HCT116 (cell line): ENCODE measurements around the gene AP1B1. TPM values are rescaled to one million over a fixed set of nuclear protein-coding genes. Genes with fewer than 3 reads are reported as not detected.

ENCODE experiments used
- ATAC-seq: fragments of 200-7000 bp; cut with Tn5 transposase; 2 replicates; pipeline ENCODE4 v1.9.1; 2020; ENCODE audit warnings: mild to moderate bottlenecking, moderate library complexity
- BruUV-seq: library from RNA; stranded (reverse); fragments of 400-500 nt; replicated peaks from 2 replicates; lab custom pipeline; 2021; lab: Mats Ljungman, UMichigan
- CTCF ChIA-PET: fragments of 300-600 bp; sonication (Branson Sonifier 250); formaldehyde crosslinking; loops from one replicate; lab custom pipeline; 2021; ENCODE audit warnings: antibody characterized with exemption; lab: Charles Lee
- POLR2A ChIA-PET: fragments of 300-600, 350-600 bp; sonication (Branson Sonifier 250); formaldehyde crosslinking; loops from one replicate; lab custom pipeline; 2021; ENCODE audit warnings: antibody characterized with exemption; lab: Charles Lee
- RAD21 ChIA-PET, 2 experiments: fragments of 300-600 bp; sonication (Branson Sonifier 250); formaldehyde crosslinking; loops; one replicate each; lab custom pipeline; 2023; ENCODE audit warnings: low total read pairs in 2 of 2; ENCODE audit not compliant: uncharacterized antibody in 2 of 2, unreplicated experiment in 2 of 2, low non-redundant PET in 1 of 2; lab: Charles Lee
- DNase-seq: peaks from one replicate; pipeline ENCODE4 v3.0.0-alpha.2; 2010; ENCODE audit warnings: low read depth, low spot score
- H2AFZ ChIP-seq: fragments of 200-600 bp; shearing (Covaris generic), sonication (generic); 2 replicates; pipeline ENCODE4 v1.6.1; 2017; ENCODE audit warnings: low read depth, mixed run types, mixed read lengths, antibody characterized with exemption, low read length; ENCODE audit not compliant: poor library complexity, severe bottlenecking
- H3K27ac ChIP-seq: 2 replicates; pipeline ENCODE4 v1.5.1; 2012; ENCODE audit warnings: low read depth, low read length
- H3K27me3 ChIP-seq: fragments of 200-600 bp; sonication (generic); 2 replicates; pipeline ENCODE4 v1.6.1; 2016; ENCODE audit warnings: mixed run types, low read length, mixed read lengths; ENCODE audit not compliant: insufficient read depth
- H3K36me3 ChIP-seq, 2 experiments: fragments of 200-500 bp in 1 of 2; fragments of 200-600 bp in 1 of 2; sonication (Bioruptor generic) in 1 of 2; sonication (generic) in 1 of 2; 2 replicates each; pipeline versions ENCODE4 v1.5.1 to v1.6.1; 2014 to 2016; ENCODE audit warnings: low read length in 2 of 2, inconsistent platforms in 1 of 2, mixed read lengths in 1 of 2, mixed run types in 1 of 2; ENCODE audit not compliant: insufficient read depth in 2 of 2, control insufficient read depth in 1 of 2
- H3K4me1 ChIP-seq, 2 experiments: fragments of 200-600 bp in 1 of 2; sonication (generic) in 1 of 2; 2 replicates each; pipeline versions ENCODE4 v1.5.1 to v1.6.1; 2012 to 2017; ENCODE audit warnings: low read length in 2 of 2, inconsistent platforms in 1 of 2, mild to moderate bottlenecking in 1 of 2, mixed read lengths in 1 of 2, mixed run types in 1 of 2, moderate library complexity in 1 of 2; ENCODE audit not compliant: insufficient read depth in 2 of 2, control insufficient read depth in 1 of 2
- H3K4me2 ChIP-seq: fragments of 200-600 bp; sonication (generic); 2 replicates; pipeline ENCODE4 v1.6.1; 2017; ENCODE audit warnings: mixed run types, low read length, mixed read lengths
- H3K4me3 ChIP-seq, 2 experiments: fragments of 200-600 bp in 1 of 2; sonication (generic) in 1 of 2; replicated peaks in 1 of 2; 2 replicates each; pipeline ENCODE4 v1.5.1; 2011 to 2016; ENCODE audit warnings: low read length in 2 of 2, control low read depth in 1 of 2, low read depth in 1 of 2, mild to moderate bottlenecking in 1 of 2, mixed read lengths in 1 of 2, mixed run types in 1 of 2
- H3K79me2 ChIP-seq: fragments of 200-600 bp; sonication (generic); 2 replicates; pipeline ENCODE4 v1.6.1; 2017; ENCODE audit warnings: mild to moderate bottlenecking, mixed run types, low read length, moderate library complexity, mixed read lengths; ENCODE audit not compliant: insufficient read depth
- H3K9ac ChIP-seq: fragments of 200-600 bp; sonication (generic); 2 replicates; pipeline ENCODE4 v1.6.1; 2016; ENCODE audit warnings: low read length, mixed read lengths
- H3K9me2 ChIP-seq: fragments of 200-600 bp; sonication (generic), shearing (Covaris generic); 2 replicates; pipeline ENCODE4 v1.6.1; 2017; ENCODE audit warnings: mixed run types, mild to moderate bottlenecking, moderate library complexity; ENCODE audit not compliant: insufficient read depth
- H3K9me3 ChIP-seq, 2 experiments: fragments of 200-500 bp in 1 of 2; fragments of 200-600 bp in 1 of 2; sonication (Bioruptor generic) in 1 of 2; sonication (generic) in 1 of 2; 2 replicates each; pipeline ENCODE4 v1.6.1; 2014 to 2017; ENCODE audit warnings: low read length in 2 of 2, mixed read lengths in 2 of 2, inconsistent platforms in 1 of 2, low read depth in 1 of 2, mild to moderate bottlenecking in 1 of 2, mixed run types in 1 of 2, moderate library complexity in 1 of 2; ENCODE audit not compliant: control insufficient read depth in 1 of 2, insufficient read depth in 1 of 2
- H4K20me1 ChIP-seq: fragments of 200-600 bp; sonication (generic), shearing (Covaris generic); 2 replicates; pipeline ENCODE4 v1.6.1; 2017; ENCODE audit warnings: mixed run types, mild to moderate bottlenecking, moderate library complexity; ENCODE audit not compliant: insufficient read depth
- CBX3 ChIP-seq: IDR thresholded peaks from 2 replicates; pipeline ENCODE4 v1.6.1; 2012; ENCODE audit warnings: low read depth
- CEBPB ChIP-seq: IDR thresholded peaks from 2 replicates; pipeline ENCODE4 v1.6.1; 2012; ENCODE audit warnings: low read depth
- ELF1 ChIP-seq: IDR thresholded peaks from 2 replicates; pipeline ENCODE4 v1.6.1; 2012; ENCODE audit warnings: low read depth, borderline replicate concordance
- EZH2 ChIP-seq: fragments of 200-600 bp; sonication (generic); IDR thresholded peaks from 2 replicates; pipeline ENCODE4 v1.6.1; 2017; ENCODE audit warnings: antibody characterized with exemption, mixed run types
- FOSL1 ChIP-seq: IDR thresholded peaks from 2 replicates; pipeline ENCODE4 v1.6.1; 2012; ENCODE audit warnings: low read depth
- ZFX ChIP-seq: fragments of 450-650 bp; IDR thresholded peaks from 2 replicates; pipeline ENCODE4 v1.6.1; 2017
- ZNF274 ChIP-seq: fragments of 200-500 bp; sonication (Bioruptor generic); IDR thresholded peaks from 2 replicates; pipeline ENCODE4 v1.6.1; 2014; ENCODE audit warnings: mild to moderate bottlenecking, low read depth, low read length, inconsistent platforms
- intact Hi-C: fragments of 100-400 bp; cut with micrococcal nuclease; formaldehyde crosslinking; loops from 2 replicates; pipeline ENCODE4 v1.10.0; 2022
- total RNA-seq: library from RNA; stranded (reverse); gene quantifications from one replicate; pipeline ENCODE4 v1.2.1, GENCODE V29; 2021; ENCODE audit not compliant: unreplicated experiment
- TF ChIP-seq, protein P1 (sequence below): IDR thresholded peaks from 2 replicates; pipeline ENCODE4 v1.6.1; 2012
- TF ChIP-seq, protein P2 (sequence below): IDR thresholded peaks from 2 replicates; pipeline ENCODE4 v1.6.1; 2011; ENCODE audit warnings: mild to moderate bottlenecking, low read length, moderate library complexity; ENCODE audit not compliant: insufficient replicate concordance; ENCODE audit errors: extremely low read depth
- TF ChIP-seq, protein P3 (sequence below), 3 experiments: fragments of 200-600 bp in 1 of 3; sonication (generic) in 1 of 3; IDR thresholded peaks in 2 of 3; conservative IDR thresholded peaks in 1 of 3; 2 replicates each; pipeline ENCODE4 v1.5.1; 2012 to 2017; ENCODE audit warnings: low read depth in 2 of 3, low read length in 2 of 3, antibody characterized with exemption in 1 of 3, borderline replicate concordance in 1 of 3, control low read depth in 1 of 3, mild to moderate bottlenecking in 1 of 3, mixed read lengths in 1 of 3, mixed run types in 1 of 3, moderate library complexity in 1 of 3; ENCODE audit not compliant: insufficient read depth in 1 of 3

AP1B1 gene
- total RNA-seq, 1 experiment from 2014 or later: 60.4 TPM

DNA sequence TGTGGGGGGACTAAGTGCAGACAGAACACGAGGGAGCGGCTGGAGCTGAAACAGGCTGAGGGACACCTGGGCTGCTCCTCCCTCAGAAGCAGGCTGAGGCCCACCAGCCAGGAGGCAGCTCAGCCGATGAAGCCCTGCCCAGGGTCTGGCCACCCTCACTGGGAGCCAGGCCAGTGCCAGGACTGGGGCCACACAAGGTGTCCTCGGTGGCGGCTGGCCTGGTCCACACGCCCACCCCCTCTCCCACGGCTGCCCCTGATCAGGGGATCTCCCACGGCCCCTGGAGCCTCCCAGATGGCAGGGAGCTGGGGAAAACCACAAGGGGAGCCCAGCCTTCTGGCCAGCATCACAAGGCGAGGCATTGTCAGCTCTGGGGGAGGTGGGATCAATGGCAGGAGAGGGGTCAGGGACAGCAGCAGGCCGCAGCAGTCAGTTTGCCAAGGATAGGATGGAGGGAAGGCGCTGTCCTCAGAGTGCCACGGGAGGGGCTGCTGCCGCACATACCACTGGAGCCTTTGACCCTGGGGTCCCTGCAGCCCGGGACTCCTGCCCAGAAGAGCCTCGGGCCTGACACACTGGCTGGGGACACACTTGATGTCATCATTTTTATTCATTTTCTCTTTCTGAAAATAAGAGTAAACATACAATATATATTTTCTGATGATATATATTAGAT is 61.1 kb downstream of the AP1B1 start:
- Histone ChIP-seq H3K36me3 (peaks cover 0 to 10% of the 10 kb centered on the region in 2 experiments; a peak in 2 of 4 replicates), H3K9me2 (no peaks in the 10 kb centered on the region), H3K79me2 (no peaks in the 10 kb centered on the region), H3K27me3 (no peaks in the 10 kb centered on the region), H4K20me1 (no peaks in the 10 kb centered on the region), H2AFZ (no peak overlapping the region), H3K27ac (no peak overlapping the region), H3K4me2 (no peak overlapping the region), H3K9ac (no peak overlapping the region), H3K4me1 (peaks cover 0 to 6% of the 10 kb centered on the region in 2 experiments; a peak in 1 of 4 replicates), H3K9me3 (no peaks in the 10 kb centered on the region), H3K4me3 (no peak overlapping the region)
- BruUV-seq: no TSS peak
- intact Hi-C loops: no loop called here
- DNase-seq (no peak), ATAC-seq (no peak)
- ChIA-PET POLR2A (no interaction called here), RAD21 (no interaction called here), CTCF (no interaction called here)
- TF ChIP-seq, protein P1, sequence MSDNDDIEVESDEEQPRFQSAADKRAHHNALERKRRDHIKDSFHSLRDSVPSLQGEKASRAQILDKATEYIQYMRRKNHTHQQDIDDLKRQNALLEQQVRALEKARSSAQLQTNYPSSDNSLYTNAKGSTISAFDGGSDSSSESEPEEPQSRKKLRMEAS: no peak
- no peak for TF ChIP-seq CEBPB
- no peak for TF ChIP-seq EZH2
- TF ChIP-seq, protein P2, sequence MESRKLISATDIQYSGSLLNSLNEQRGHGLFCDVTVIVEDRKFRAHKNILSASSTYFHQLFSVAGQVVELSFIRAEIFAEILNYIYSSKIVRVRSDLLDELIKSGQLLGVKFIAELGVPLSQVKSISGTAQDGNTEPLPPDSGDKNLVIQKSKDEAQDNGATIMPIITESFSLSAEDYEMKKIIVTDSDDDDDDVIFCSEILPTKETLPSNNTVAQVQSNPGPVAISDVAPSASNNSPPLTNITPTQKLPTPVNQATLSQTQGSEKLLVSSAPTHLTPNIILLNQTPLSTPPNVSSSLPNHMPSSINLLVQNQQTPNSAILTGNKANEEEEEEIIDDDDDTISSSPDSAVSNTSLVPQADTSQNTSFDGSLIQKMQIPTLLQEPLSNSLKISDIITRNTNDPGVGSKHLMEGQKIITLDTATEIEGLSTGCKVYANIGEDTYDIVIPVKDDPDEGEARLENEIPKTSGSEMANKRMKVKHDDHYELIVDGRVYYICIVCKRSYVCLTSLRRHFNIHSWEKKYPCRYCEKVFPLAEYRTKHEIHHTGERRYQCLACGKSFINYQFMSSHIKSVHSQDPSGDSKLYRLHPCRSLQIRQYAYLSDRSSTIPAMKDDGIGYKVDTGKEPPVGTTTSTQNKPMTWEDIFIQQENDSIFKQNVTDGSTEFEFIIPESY: no peak
- TF ChIP-seq, protein P3, sequence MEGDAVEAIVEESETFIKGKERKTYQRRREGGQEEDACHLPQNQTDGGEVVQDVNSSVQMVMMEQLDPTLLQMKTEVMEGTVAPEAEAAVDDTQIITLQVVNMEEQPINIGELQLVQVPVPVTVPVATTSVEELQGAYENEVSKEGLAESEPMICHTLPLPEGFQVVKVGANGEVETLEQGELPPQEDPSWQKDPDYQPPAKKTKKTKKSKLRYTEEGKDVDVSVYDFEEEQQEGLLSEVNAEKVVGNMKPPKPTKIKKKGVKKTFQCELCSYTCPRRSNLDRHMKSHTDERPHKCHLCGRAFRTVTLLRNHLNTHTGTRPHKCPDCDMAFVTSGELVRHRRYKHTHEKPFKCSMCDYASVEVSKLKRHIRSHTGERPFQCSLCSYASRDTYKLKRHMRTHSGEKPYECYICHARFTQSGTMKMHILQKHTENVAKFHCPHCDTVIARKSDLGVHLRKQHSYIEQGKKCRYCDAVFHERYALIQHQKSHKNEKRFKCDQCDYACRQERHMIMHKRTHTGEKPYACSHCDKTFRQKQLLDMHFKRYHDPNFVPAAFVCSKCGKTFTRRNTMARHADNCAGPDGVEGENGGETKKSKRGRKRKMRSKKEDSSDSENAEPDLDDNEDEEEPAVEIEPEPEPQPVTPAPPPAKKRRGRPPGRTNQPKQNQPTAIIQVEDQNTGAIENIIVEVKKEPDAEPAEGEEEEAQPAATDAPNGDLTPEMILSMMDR (IDR thresholded peaks at IDR 0.05 in 2 of 3, conservative IDR thresholded peaks at IDR 0.05 in 1 of 3; ENCODE audit: borderline replicate concordance in 1 of 3, insufficient read depth in 1 of 3, low read depth in 2 of 3, low read length in 2 of 3): no peak
- TF ChIP-seq ZNF274: no peak
- TF ChIP-seq ZFX: no peak
- no peak for TF ChIP-seq ELF1
- TF ChIP-seq CBX3: no peak
- no peak for TF ChIP-seq FOSL1
